GM18907 (cell line): Measurements from ENCODE around the gene BAD.

ENCODE experiments used
- ATAC-seq: cut with Tn5 transposase; IDR thresholded peaks from one replicate; pipeline ENCODE4 v1.9.1; 2021; ENCODE audit warnings: mild to moderate bottlenecking, moderate library complexity; ENCODE audit not compliant: unreplicated experiment

BAD gene

DNA sequence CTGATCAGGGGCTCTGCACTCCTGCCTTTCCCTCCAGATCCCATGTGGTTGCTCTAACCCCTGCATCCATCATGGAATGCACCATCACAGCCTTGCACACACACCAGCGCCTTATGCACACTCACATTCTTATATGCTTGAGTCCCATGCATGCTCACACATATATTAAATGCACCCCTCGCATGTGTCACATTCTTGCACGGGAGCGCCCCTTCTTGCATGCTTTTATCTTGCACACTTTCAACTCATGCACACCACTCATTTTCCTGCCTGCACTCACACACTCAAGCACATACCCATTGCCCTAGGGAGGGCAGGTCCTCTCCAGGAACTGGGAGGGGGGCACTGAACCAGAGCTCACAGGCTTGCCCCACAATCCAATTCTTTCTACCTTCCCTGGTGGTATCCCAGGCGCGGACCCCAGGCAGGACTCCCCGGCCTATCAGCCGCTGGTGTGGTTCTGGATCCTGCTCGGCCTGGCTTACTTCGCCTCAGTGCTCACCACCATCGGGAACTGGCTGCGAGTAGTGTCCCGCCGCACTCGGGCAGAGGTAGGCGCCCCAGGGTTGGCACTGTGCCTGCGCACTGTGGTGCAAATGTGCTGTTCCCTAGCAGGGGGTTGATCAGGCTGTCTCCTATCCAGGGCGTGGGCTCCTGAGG, 13.4 kb upstream of the BAD start:
- ATAC-seq = no peak

DNA sequence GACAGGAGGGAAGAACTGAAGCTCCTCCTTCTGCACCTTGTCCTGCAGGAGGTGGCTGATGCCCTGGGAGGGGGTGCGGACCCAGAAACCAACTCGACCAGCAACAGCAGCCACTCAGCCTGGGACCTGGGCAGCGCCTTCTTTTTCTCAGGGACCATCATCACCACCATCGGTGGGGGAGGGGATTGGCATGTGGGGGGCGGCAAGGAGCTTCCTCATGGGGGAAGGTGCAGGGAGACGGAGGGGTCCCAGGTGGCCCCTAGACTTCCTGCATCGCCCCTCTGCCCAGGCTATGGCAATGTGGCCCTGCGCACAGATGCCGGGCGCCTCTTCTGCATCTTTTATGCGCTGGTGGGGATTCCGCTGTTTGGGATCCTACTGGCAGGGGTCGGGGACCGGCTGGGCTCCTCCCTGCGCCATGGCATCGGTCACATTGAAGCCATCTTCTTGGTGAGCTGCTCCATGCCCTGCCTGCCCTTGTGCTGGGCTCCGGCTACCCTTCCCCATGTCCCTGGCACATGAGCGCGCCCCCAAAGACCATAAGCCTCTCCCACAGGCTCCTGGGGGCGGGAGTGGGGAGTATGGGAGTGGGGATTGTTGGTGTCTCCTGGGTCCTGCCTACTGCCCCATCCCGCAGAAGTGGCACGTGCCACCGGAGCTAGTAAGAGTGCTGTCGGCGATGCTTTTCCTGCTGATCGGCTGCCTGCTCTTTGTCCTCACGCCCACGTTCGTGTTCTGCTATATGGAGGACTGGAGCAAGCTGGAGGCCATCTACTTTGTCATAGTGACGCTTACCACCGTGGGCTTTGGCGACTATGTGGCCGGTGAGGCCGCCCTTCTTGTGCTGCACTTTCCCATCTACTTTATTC, 12.6 kb upstream of the BAD start:
- ATAC-seq = no peak

DNA sequence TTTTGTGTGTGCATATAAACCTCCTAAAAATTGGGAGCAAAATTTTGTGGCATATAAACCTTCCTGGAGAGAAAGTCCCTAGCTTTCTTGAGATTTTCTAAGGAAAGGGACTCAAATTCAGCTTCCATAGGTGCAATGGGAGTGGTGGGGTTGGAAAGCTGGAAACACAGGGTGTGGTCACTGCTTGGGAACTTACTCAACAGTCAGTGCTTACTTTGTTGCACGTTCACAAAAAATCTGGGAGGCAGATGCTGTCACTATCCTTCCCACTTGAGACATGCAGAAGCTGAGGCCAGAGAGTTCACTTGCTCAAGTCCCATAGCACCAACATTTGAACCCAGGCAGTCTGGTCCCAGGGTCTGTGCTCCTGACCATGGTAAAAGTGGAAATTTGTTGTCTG, 11.8 kb upstream of the BAD start:
- ATAC-seq = no peak

DNA sequence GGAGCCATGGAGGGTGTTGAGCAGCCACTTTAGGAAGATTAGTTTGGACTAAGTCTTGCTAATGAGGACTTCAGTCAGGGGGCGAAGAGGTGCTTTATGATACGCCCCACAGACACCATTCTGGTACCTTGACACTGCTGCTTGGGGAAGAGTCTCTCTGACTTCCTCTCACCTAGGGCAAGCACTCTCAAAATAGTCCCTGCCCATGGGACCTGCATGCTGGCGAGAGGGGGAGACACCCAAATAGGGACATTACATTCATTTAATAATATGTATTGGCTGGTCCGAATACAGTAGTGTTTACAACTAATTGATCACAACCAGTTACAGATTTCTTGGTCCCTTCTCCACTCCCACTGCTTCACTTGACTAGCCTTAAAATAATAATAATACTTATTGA, 11.3 kb upstream of the BAD start:
- ATAC-seq = no peak

DNA sequence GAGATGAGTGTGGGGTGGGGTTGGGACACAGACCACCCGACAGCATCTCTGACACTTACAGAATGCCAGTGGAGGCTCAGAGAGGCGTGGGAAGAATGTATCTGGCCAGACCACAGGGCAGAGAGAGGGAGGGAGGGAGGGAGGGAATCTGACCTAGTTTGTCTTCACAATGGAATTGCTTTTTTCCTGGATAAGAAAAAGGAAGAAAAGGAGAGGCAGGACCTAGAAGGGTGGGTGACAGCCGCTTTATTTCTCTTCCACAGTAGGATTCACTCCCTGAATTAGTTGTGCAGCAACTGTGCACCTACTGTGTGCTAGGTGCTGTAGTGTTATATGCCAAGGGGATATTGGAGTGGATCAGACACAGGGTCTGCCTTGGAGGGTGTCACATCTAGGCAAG, 10.3 kb upstream of the BAD start:
- no peak for ATAC-seq

DNA sequence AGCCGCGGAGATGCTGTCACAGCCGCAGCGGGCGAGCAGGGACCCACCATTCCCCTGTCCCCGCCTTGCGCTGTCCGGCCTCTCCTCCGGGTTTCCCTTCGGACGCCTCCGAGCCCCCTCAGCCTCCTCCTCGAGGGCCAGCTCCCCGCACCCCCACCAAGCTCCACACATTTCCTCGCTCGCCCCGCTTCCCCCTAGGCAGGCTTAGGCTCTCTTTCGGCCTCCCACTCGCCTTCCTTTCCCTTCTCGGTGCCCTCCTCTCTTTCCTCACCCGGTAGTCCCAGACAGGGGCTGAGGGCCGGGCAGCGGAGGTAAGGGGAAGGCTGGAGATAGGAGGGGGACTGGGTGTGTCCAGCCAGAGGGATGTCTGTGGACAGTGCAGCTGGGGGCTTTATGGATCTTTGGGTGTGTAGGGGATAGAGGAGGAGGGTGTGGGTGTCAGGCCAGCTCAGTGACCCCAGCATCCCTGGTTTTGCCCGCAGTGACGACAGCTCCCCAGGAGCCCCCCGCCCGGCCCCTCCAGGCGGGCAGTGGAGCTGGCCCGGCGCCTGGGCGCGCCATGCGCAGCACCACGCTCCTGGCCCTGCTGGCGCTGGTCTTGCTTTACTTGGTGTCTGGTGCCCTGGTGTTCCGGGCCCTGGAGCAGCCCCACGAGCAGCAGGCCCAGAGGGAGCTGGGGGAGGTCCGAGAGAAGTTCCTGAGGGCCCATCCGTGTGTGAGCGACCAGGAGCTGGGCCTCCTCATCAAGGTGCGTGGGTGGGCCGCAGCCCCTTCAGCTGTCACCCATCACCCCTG, 8.2 kb upstream of the BAD start:
- ATAC-seq = no peak

DNA sequence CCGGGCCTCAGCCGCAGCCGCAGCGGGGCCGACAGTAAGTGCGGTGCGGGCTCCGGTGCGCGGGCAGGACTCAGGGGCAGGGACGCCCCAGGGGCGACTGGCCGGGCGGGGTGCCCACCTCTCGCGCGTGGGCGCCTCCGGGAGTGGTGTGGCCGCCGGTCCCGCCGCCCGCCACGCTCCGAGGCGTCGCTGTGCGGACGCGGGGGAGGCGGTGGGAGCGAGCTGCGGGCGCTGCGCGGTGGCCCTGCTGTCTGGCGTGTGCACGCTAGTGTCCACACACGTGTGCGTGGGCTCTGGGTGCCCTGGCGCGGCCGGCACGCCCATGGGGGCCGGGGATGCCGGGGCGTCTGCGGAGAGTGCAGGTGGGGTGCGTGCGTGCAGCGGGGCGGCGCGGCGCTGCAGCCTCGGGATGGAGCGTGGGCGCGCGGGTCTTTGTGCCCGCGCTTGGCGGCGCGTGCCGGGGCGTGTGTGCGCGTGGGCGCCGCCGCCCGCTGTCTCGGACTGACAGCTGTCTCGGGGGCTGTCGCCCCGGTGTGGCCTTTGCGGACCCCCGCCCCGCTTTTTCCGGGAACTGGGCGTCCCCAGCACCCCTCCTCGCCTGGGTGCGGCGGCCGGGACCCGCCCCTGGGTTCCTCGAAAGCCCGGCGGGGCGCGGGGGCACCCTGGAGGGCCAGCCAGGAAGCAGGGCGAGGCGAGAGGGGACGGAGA, 7.4 kb upstream of the BAD start:
- ATAC-seq = no peak

DNA sequence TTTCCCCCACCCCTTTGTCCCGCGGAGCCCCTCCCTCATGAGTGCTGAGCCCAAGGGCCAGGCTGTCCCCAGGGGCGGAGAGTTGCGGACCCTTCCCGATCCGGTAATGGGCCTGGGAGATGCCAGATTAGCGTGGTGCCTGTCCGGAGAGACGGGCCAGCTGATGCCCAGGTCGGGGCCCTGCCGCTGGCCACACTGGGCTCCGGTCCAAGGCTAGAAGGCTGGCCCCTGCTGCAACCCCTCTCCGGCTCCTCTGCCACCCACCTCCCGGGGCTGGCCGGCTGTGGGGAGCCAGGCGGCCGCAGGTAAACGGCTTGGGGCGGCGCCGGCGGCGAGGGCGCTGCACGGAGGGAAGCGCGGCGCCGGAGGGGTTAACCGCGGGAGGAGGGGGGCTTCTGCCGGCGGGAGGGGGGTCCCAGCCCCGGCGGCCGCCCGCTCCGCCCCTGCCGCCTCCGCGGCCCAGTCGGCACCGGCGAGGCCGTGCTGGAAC, 6.8 kb upstream of the BAD start, which contains the start of gene KCNK4:
KCNK4 (plus strand) TSS at position 41 of the 490 bp plus-strand sequence. CDS start 1,717 bp downstream, outside the sequence.
- no peak for ATAC-seq

DNA sequence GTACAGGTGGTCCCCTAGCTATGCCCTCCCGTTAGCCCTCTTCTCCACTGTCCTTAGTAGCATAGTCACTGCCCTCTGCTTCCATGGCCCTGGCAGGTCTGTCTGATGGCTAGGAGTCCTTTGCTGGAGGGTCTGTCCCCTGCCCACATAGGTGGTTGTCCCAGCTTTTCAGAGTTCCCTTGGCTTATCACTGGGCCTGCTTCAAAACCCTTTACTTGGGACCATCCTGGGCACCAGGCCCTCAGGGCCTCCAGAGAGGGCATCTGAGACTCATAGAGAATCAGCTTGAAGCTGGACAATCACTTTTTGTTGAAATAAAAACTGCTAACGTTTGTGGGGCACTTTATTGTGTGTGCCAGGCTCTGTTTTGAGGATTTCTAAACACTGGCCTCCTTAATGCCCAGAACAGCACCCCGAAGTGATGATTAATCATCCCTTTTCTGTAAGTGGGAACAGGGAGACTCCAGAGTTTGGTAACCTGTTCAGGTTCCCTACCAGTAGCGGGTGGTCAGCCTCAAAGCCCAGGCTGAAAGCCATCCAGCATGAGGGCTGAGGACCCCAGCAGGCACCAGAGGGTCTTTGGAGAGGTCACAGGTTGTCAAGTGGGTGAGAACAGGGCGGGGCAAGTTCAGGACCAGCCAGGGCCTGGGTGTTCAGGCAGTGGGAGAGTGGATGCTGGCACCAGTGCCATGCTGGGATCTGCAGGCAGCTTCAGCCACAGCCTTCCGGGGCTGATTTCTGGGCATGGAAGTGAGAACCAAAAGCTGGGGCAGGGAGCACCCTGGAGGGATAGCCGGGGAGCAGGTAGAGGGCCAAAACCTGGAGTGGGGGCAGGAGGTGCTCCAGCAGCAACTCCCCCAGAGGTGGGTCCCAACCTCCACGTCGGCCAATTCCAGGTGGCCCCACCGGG, 6.1 kb upstream of the BAD start:
- no peak for ATAC-seq

DNA sequence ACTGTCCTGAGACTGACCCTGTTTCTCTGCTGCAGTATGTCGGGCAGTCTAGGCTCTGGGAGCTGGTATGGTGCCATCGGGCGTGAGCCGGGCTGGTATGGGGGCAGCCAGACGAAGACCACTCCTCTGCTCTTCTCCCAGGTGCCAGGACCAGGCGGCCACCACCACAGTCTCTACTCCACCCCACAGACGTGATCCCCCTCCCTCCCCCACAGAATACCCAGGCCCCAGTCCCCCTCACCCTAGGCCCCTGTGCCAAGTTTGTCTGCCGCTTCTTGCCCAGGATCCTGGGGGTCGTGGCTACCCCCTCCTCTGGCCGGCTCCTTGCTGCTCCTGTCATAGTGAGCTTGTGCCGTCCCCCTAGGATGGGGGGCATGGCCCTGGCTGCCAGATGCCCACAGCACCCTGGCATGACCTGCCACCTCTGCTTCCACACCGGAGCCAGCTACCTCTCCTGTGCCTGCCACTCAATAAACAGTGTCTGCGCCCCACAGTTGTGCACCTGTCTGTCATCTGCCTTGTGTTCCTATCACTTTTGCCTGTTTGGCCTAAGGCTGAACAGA, 4.6 kb upstream of the BAD start:
- no peak for ATAC-seq

DNA sequence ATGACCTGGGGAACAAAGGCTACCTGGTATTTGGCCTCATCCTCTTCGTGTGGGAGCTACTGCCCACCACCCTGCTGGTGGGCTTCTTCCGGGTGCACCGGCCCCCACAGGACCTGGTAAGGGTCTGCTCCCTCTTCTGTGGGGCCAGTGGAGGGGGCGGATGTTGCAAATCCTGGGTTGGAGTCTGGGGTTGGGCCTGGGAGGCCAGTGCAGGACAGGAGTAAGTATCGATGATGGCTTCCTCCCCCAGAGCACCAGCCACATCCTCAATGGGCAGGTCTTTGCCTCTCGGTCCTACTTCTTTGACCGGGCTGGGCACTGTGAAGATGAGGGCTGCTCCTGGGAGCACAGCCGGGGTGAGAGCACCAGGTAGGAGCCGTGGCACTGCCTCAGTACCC, 3.9 kb upstream of the BAD start:
- no peak for ATAC-seq

DNA sequence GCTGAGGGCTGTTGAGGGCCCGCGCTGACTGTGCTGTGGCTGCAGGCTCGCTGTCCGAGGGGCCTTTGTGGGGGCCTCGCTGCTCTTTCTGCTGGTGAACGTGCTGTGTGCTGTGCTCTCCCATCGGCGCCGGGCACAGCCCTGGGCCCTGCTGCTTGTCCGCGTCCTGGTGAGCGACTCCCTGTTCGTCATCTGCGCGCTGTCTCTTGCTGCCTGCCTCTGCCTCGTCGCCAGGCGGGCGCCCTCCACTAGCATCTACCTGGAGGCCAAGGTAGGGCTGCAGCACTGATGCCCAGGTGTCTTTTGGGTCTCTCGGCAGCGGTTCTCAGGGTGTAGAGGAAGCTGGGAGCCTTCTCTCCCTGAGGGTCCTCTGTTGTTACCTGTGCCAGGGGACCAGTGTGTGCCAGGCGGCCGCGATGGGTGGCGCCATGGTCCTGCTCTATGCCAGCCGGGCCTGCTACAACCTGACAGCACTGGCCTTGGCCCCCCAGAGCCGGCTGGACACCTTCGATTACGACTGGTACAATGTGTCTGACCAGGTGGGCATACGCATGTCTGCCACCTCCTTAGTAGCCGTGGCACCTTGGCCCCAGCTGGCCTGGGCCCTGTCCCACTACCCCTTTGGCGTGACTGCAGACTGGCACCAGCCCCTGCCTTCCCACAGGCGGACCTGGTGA, 3.3 kb upstream of the BAD start:
- no peak for ATAC-seq

DNA sequence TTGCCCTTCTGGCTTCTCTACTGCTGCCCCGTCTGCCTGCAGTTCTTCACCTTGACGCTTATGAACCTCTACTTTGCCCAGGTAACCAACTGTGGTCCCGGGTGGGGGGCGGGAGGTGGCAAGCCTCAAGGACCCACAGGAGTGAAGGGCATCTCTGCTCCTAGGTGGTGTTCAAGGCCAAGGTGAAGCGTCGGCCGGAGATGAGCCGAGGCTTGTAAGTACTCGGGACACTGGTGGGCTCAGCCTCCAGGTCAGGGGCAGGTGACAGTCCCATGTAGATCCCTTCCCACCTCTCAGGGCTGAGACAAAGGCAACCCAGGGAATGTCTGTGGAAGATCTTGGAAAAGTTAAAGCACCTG, 2.3 kb upstream of the BAD start:
- ATAC-seq = no peak

DNA sequence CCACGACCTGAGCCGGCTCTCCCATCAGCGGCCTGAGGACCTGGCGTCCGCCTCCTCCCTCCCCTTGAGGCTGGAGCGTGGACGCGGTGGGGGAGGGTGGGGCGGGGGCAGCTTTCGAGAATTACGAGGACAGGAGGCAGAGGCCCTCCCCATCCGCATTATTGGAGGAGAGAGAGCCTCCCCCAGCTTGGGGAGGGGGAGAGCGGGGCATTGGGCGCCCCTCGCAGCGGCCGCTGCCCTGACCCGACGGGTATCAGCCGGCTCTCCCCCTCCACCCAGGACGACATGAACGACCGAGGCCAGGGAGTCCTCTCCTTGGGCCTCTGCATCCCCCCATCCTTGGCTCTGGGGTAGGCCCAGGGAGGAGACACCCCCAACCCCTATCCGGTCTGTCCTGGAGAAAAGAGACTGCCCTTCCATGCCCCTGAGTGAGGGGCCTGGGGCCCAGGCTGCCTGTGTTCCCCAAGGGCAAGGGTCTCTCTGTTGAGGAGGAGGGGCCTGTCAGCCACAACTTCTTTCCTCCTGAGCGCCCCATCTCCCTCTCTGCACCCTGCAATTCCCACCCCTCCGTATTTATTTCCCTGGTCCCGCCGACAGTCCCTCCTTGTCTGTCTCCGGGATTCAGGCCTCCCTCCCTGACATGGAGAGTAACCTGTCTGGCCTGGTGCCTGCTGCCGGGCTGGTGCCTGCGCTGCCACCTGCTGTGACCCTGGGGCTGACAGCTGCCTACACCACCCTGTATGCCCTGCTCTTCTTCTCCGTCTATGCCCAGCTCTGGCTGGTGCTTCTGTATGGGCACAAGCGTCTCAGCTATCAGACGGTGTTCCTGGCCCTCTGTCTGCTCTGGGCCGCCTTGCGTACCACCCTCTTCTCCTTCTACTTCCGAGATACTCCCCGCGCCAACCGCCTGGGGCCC, 1.7 kb upstream of the BAD start:
- peak; percentile 8 for ATAC-seq

DNA sequence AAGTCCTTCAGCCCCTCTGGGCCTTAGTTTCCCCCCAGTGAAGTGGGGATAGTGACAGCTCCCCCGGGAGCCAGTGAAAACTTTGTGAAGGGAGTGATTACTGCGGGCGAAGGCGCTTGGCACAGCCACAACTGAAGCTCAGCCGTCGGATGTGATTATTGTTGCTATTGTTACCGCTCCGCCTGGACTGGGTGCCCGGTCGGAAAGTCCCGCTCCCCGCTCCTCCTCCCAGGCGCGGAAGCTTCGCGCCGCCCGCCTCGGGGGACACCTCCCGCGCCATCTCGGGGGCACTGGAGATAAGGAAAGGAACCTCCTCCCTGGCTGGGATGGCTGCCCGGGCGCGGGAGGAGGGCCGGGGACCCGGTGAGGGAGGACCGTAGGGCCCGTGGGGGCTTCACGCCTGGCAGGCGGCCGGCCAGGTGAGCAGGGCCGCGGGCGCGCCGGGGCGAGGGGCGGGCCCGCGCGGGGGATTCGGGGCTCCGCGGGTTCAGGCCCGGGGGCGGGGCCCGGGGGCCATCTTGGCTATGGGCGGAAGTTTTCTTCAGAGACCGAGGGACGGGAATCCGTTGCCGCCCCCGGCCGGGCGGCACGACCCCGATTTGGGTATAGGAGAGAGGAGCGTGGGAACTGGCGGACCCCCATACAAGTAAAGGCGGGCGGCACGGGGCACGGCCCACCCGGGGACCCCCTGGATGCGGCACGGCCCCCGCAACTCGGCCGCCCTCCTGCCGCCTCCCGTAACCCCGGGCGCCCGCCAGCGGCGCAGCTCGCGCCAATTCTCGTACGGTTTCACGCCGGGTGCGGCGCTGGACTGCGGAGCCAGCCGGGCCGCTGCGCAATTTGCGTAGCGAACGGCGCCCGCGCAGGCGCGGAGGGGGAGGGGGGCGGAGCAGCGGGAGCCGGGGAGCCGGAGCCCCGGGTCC, 758 bp upstream of the BAD start, which contains the start of gene GPR137:
GPR137 (plus strand) TSS at position 887 of the 923 bp plus-strand sequence. CDS start 677 bp downstream, outside the sequence.
- peak; percentile 60 for ATAC-seq

DNA sequence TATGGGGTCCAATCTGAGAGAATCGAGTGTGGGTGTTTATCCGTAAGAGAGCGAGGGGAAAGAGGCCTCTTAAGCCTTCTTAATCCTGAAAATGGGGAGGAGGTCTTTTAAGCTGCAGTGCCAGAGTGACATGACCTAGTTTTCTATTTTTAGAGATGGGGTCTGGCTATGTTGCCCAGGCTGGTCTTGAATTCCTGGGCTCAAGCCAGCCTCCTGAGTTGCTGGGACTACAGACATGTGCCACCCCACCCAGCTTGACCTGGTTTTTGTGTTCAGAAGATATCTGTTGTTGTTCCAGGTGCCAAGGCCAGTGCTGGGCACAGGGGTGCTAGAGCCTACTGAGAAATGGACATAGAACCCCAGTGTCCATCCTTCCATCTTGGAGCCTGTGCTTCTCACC, 1.4 kb downstream of the BAD start:
- ATAC-seq = no peak
